Panc1 (cell line): ENCODE results near the gene MAP2K5. TPM values are rescaled to one million over a fixed set of nuclear protein-coding genes. Genes with fewer than 3 reads are reported as not detected.

Source experiments
- ATAC-seq: fragments of 200-7000 bp; cut with Tn5 transposase; 2 replicates; pipeline ENCODE4 v1.9.1; 2020; ENCODE audit warnings: mild to moderate bottlenecking, moderate library complexity
- BruUV-seq: library from RNA; stranded (reverse); fragments of 400-500 nt; replicated peaks from 2 replicates; lab custom pipeline; 2021; lab: Mats Ljungman, UMichigan
- CTCF ChIA-PET: fragments of 300-600 bp; sonication (Branson Sonifier 250); formaldehyde crosslinking; loops from one replicate; lab custom pipeline; 2022; ENCODE audit warnings: antibody characterized with exemption; lab: Charles Lee
- POLR2A ChIA-PET: fragments of 300-600 bp; sonication (Branson Sonifier 250); formaldehyde crosslinking; loops from one replicate; lab custom pipeline; 2022; ENCODE audit warnings: antibody characterized with exemption; lab: Charles Lee
- DNase-seq: peaks from one replicate; pipeline ENCODE4 v3.0.0-alpha.2; 2010; ENCODE audit warnings: low read depth, low spot score
- H3K27ac ChIP-seq: 2 replicates; pipeline ENCODE4 v1.5.1; 2011; ENCODE audit warnings: mild to moderate bottlenecking, low read length, inconsistent platforms
- H3K27me3 ChIP-seq: fragments of 200-500 bp; sonication (Bioruptor generic); 2 replicates; pipeline ENCODE4 v1.6.0; 2014; ENCODE audit warnings: low read length, inconsistent platforms; ENCODE audit not compliant: control insufficient read depth, insufficient read depth
- H3K36me3 ChIP-seq: fragments of 200-500 bp; sonication (Bioruptor generic); 2 replicates; pipeline ENCODE4 v1.5.1; 2014; ENCODE audit warnings: inconsistent platforms, mild to moderate bottlenecking, low read length, moderate library complexity; ENCODE audit not compliant: control insufficient read depth, insufficient read depth
- H3K4me1 ChIP-seq: 2 replicates; pipeline ENCODE4 v1.5.1; 2011; ENCODE audit warnings: inconsistent platforms, mild to moderate bottlenecking, low read length, moderate library complexity; ENCODE audit not compliant: control insufficient read depth, insufficient read depth
- H3K4me3 ChIP-seq, 2 experiments: 2 replicates each; pipeline ENCODE4 v1.5.1; 2011 to 2012; ENCODE audit warnings: low read depth in 2 of 2, low read length in 2 of 2, mild to moderate bottlenecking in 2 of 2, inconsistent platforms in 1 of 2, moderate library complexity in 1 of 2
- H3K9me3 ChIP-seq: fragments of 200-500 bp; sonication (Bioruptor generic); 2 replicates; pipeline ENCODE4 v1.5.1; 2014; ENCODE audit warnings: low read depth, mild to moderate bottlenecking, inconsistent platforms, low read length, moderate library complexity; ENCODE audit not compliant: control insufficient read depth, insufficient read depth
- CTCF ChIP-seq: fragments of 450-650 bp; IDR thresholded peaks from 2 replicates; pipeline ENCODE4 v1.5.1; 2017; ENCODE audit warnings: mild to moderate bottlenecking
- POLR2AphosphoS5 ChIP-seq: IDR thresholded peaks from 2 replicates; pipeline ENCODE4 v1.6.1; 2012; ENCODE audit warnings: mild to moderate bottlenecking, low read depth, low read length, moderate library complexity
- REST ChIP-seq, 2 experiments: IDR thresholded peaks; 2 replicates each; pipeline ENCODE4 v1.6.1; 2011 to 2012; ENCODE audit warnings: low read depth in 2 of 2, control low read depth in 1 of 2, low read length in 1 of 2, mild to moderate bottlenecking in 1 of 2, moderate library complexity in 1 of 2; ENCODE audit not compliant: insufficient read depth in 1 of 2
- SIN3A ChIP-seq: IDR thresholded peaks from 2 replicates; pipeline ENCODE4 v1.6.1; 2012; ENCODE audit warnings: low read depth, mild to moderate bottlenecking, low read length, moderate library complexity, borderline replicate concordance; ENCODE audit not compliant: insufficient read depth
- TCF7L2 ChIP-seq: IDR thresholded peaks from 2 replicates; pipeline ENCODE4 v1.6.1; 2011; ENCODE audit warnings: mild to moderate bottlenecking, low read depth, low read length, inconsistent platforms
- in situ Hi-C: cut with HindIII; loops from 2 replicates; pipeline ENCODE4 v1.10.0; 2016; ENCODE audit warnings: low sequenced_read_pairs, low pct_unique_long_range_greater_than_20kb
- intact Hi-C: fragments of 100-400 bp; cut with micrococcal nuclease; formaldehyde crosslinking; loops from one replicate; pipeline ENCODE4 v1.10.0; 2022; ENCODE audit not compliant: unreplicated experiment
- total RNA-seq: library from RNA; stranded (reverse); gene quantifications from one replicate; pipeline ENCODE4 v1.2.1, GENCODE V29; 2021; ENCODE audit not compliant: unreplicated experiment

MAP2K5 gene
- total RNA-seq, 1 experiment from 2014 or later: 18.3 TPM

- Histone ChIP-seq H3K4me3 (no peak overlapping the region), H3K36me3 (no peaks in the 10 kb centered on the region), H3K27me3 (peaks cover under 1% of the 10 kb centered on the region; the same call in 1 of the 2 replicates), H3K27ac (no peak overlapping the region), H3K4me1 (peaks cover 2% of the 10 kb centered on the region), H3K9me3 (no peaks in the 10 kb centered on the region)
- ChIA-PET CTCF (no interaction called here), POLR2A (interaction anchor here (0.6 kb wide), 1 partner anchor 575 kb away, joined by 3 read pairs; the partner anchor contains the start of genes AAGAB and IQCH)
- in situ Hi-C loops (no loop called here), intact Hi-C loops (loop anchor here (10.0 kb wide), 2 partner anchors 445 to 585 kb away; no protein-coding TSS in a partner anchor)
- DNase-seq (no peak), ATAC-seq (no peak)
- TF ChIP-seq SIN3A (no peak), POLR2AphosphoS5 (no peak), TCF7L2 (no peak), REST (IDR thresholded peaks at IDR 0.05; ENCODE audit: insufficient read depth in 1 of 2, low read depth in 2 of 2, low read length in 1 of 2) (no peak), CTCF (no peak)
- no TSS peak for BruUV-seq
These were observed 287.4 kb downstream of the MAP2K5 start for GRCh38 chr15:67829647-67830504.

- Histone ChIP-seq H3K27ac (no peak overlapping the region), H3K27me3 (no peaks in the 10 kb centered on the region), H3K4me3 (no peak overlapping the region), H3K9me3 (no peaks in the 10 kb centered on the region), H3K36me3 (no peaks in the 10 kb centered on the region), H3K4me1 (peaks cover 4% of the 10 kb centered on the region)
- ChIA-PET POLR2A (no interaction called here), CTCF (interaction anchor here (1.0 to 1.2 kb wide), 2 partner anchors 330 to 885 kb away, joined by 3 read pairs; no protein-coding TSS in a partner anchor)
- TF ChIP-seq CTCF (no peak), TCF7L2 (no peak), POLR2AphosphoS5 (no peak), SIN3A (no peak), REST (IDR thresholded peaks at IDR 0.05; ENCODE audit: insufficient read depth in 1 of 2, low read depth in 2 of 2, low read length in 1 of 2) (no peak)
- no TSS peak for BruUV-seq
- intact Hi-C loops (loop anchor here (10.0 kb wide), 2 partner anchors 447 to 587 kb away; no protein-coding TSS in a partner anchor), in situ Hi-C loops (no loop called here)
- no peak for DNase-seq
- ATAC-seq: no peak
These were observed 288.9 kb downstream of the MAP2K5 start for GRCh38 chr15:67831363-67831762.
